GM12878 (cell line): ENCODE data around the gene TLR5. TPM values are rescaled to one million over a fixed set of nuclear protein-coding genes. Genes with fewer than 3 reads are reported as not detected.

ENCODE experiments used
- FOS ChIP-seq: IDR thresholded peaks from 3 replicates; pipeline ENCODE4 v1.6.1; 2011; ENCODE audit warnings: borderline replicate concordance; ENCODE audit not compliant: insufficient read length; ENCODE audit errors: extremely low read depth
- HDAC2 ChIP-seq: fragments of 200-600 bp; sonication (generic); IDR thresholded peaks from 2 replicates; pipeline ENCODE4 v1.6.1; 2017
- MXI1 ChIP-seq: fragments of 150-350 bp; IDR thresholded peaks from 2 replicates; pipeline ENCODE4 v1.6.1; 2011; ENCODE audit warnings: low read depth, mild to moderate bottlenecking, inconsistent platforms, low read length, improper control_type of control experiment
- NFIC ChIP-seq: IDR thresholded peaks from 2 replicates; pipeline ENCODE4 v1.6.1; 2012; ENCODE audit warnings: low read depth, mild to moderate bottlenecking, inconsistent platforms, low read length, moderate library complexity
- PAX5 ChIP-seq: IDR thresholded peaks from 2 replicates; pipeline ENCODE4 v1.6.1; 2011; ENCODE audit warnings: low read depth, low read length, borderline replicate concordance
- RAD21 ChIP-seq: IDR thresholded peaks from 2 replicates; pipeline ENCODE4 v1.6.1; 2011; ENCODE audit warnings: mild to moderate bottlenecking, low read depth, low read length, moderate library complexity; ENCODE audit not compliant: insufficient read depth
- STAT1 ChIP-seq: fragments of 450-650 bp; conservative IDR thresholded peaks from 2 replicates; pipeline ENCODE4 v1.6.1; 2014; ENCODE audit warnings: antibody characterized with exemption, mild to moderate bottlenecking
- ZNF592 ChIP-seq: fragments of 450-650 bp; IDR thresholded peaks from 2 replicates; pipeline ENCODE4 v1.6.1; 2017; ENCODE audit warnings: mild to moderate bottlenecking, moderate library complexity
- polyA plus RNA-seq, 11 experiments: library from polyadenylated mRNA; depleted of rRNA in 4 of 11; unstranded in 6 of 11; stranded (reverse) in 5 of 11; fragments of >200 nt; fragmentation: Nextera tagmentation in 4 of 11; fragmentation: Illumina TruSeq in 1 of 11; extraction: Ambion mirVana in 4 of 11; extraction: Trizol in 1 of 11; gene quantifications; 1 replicate in 1 of 11; 2 replicates in 10 of 11; pipeline versions ENCODE4 v1.2.1 to v1.2.3, GENCODE V29; 2011 to 2016; ENCODE audit warnings: inconsistent platforms in 2 of 11, missing spikeins in 2 of 11, low read depth in 1 of 11
- total RNA-seq, 4 experiments: library from RNA; depleted of rRNA in 3 of 4; stranded (reverse); fragments of >200 nt in 3 of 4; fragmentation: Illumina TruSeq in 1 of 4; extraction: Trizol in 1 of 4; gene quantifications; 2 replicates each; pipeline versions ENCODE4 v1.2.1 to v1.2.3, GENCODE V29; 2013 to 2021

The TLR5 gene
- total and polyA plus RNA-seq, 10 of the 15 experiments (the other 5 are each of a cell fraction or from before 2014, with no cell fraction given): 0.34 to 5.3 (median 0.79) TPM

GRCh38 chr1:223143537-223144248 is 645 bp upstream of the TLR5 start (continued):
- TF ChIP-seq RAD21 (no peak), PAX5 (peak; percentile 37; the same call in 1 of the 2 replicates), ZNF592 (no peak), HDAC2 (no peak), FOS (no peak), STAT1 (no peak), MXI1 (no peak), NFIC (peak; percentile 55; the same call in 1 of the 2 replicates)
